HEK293 (cell line): ENCODE measurements around the gene B4GALNT3.
A peak's percentile ranks its signal among the peaks of the same experiment; 100 is the strongest.
"Not testable (repeated sequence)": the region's sequence is repeated elsewhere in the genome, so short reads cannot be mapped to it uniquely, and the experiment has no call there.

Experiments used
- CTCF ChIA-PET: fragments of 350-600 bp; formaldehyde crosslinking; extraction: SDS; loops from one replicate; lab custom pipeline; 2021; ENCODE audit warnings: antibody characterized with exemption; lab: Yijun Ruan, JAX
- POLR2A ChIA-PET: fragments of 300-600 bp; formaldehyde crosslinking; extraction: SDS; loops from one replicate; lab custom pipeline; 2020; ENCODE audit warnings: antibody characterized with exemption, inconsistent platforms; lab: Yijun Ruan, JAX
- H3K27ac ChIP-seq: fragments of 200-500 bp; sonication (Bioruptor generic); 2 replicates; pipeline ENCODE4 v1.5.1; 2014; ENCODE audit warnings: low read depth, low read length, control low read depth, inconsistent platforms; ENCODE audit errors: extremely low read depth
- H3K36me3 ChIP-seq, 2 experiments: fragments of 200-500 bp in 1 of 2; sonication (Bioruptor generic) in 1 of 2; 1 replicate in 1 of 2; 2 replicates in 1 of 2; pipeline ENCODE4 v1.5.1; 2014 to 2017; ENCODE audit warnings: inconsistent platforms in 2 of 2, low read length in 2 of 2; ENCODE audit not compliant: control insufficient read depth in 2 of 2, insufficient read depth in 1 of 2
- H3K4me1 ChIP-seq: fragments of 200-500 bp; sonication (Bioruptor generic); 2 replicates; pipeline ENCODE4 v1.5.1; 2014; ENCODE audit warnings: mild to moderate bottlenecking, low read length, inconsistent platforms; ENCODE audit not compliant: control insufficient read depth, insufficient read depth
- H3K4me3 ChIP-seq: 2 replicates; pipeline ENCODE4 v1.5.1; 2011; ENCODE audit warnings: low read depth, mild to moderate bottlenecking, control low read depth, low read length, moderate library complexity
- H3K9me3 ChIP-seq: fragments of 200-500 bp; sonication (Bioruptor generic); 2 replicates; pipeline ENCODE4 v1.5.1; 2014; ENCODE audit warnings: low read depth, low read length, inconsistent platforms; ENCODE audit not compliant: control insufficient read depth, insufficient read depth
- CTCF ChIP-seq: fragments of 450-650 bp; formaldehyde crosslinking; IDR thresholded peaks from 2 replicates; pipeline ENCODE4 v1.5.1; 2016; ENCODE audit warnings: missing biosample characterization, missing genetic modification characterization
- PRDM1 ChIP-seq: fragments of 450-650 bp; formaldehyde crosslinking; IDR thresholded peaks from 2 replicates; pipeline ENCODE4; 2016; ENCODE audit warnings: missing biosample characterization, missing genetic modification characterization
- ZBTB17 ChIP-seq: fragments of 450-650 bp; formaldehyde crosslinking; IDR thresholded peaks from 2 replicates; pipeline ENCODE4 v1.5.1; 2016; ENCODE audit warnings: missing biosample characterization, missing genetic modification characterization
- ZBTB8A ChIP-seq: fragments of 450-650 bp; formaldehyde crosslinking; IDR thresholded peaks from 2 replicates; pipeline ENCODE4 v1.5.1; 2016; ENCODE audit warnings: missing biosample characterization, missing genetic modification characterization
- ZNF121 ChIP-seq: fragments of 450-650 bp; formaldehyde crosslinking; IDR thresholded peaks from 2 replicates; pipeline ENCODE4 v1.5.1; 2016; ENCODE audit warnings: missing biosample characterization, missing genetic modification characterization
- ZNF148 ChIP-seq: fragments of 450-650 bp; formaldehyde crosslinking; IDR thresholded peaks from 2 replicates; pipeline ENCODE4 v1.5.0; 2017; ENCODE audit warnings: missing biosample characterization, missing genetic modification characterization, borderline replicate concordance
- ZNF362 ChIP-seq: fragments of 450-650 bp; formaldehyde crosslinking; IDR thresholded peaks from 2 replicates; pipeline ENCODE4 v1.5.1; 2016; ENCODE audit warnings: missing biosample characterization, missing genetic modification characterization
- ZNF48 ChIP-seq: fragments of 450-650 bp; formaldehyde crosslinking; IDR thresholded peaks from 2 replicates; pipeline ENCODE4 v1.5.1; 2016; ENCODE audit warnings: missing biosample characterization, missing genetic modification characterization
- ZNF513 ChIP-seq: fragments of 450-650 bp; IDR thresholded peaks from 2 replicates; pipeline ENCODE4 v1.5.1; 2018; ENCODE audit warnings: missing biosample characterization, missing genetic modification characterization
- ZNF639 ChIP-seq: fragments of 450-650 bp; formaldehyde crosslinking; IDR thresholded peaks from 2 replicates; pipeline ENCODE4 v1.5.1; 2016; ENCODE audit warnings: missing biosample characterization, missing genetic modification characterization
- ZNF654 ChIP-seq: fragments of 450-650 bp; formaldehyde crosslinking; IDR thresholded peaks from 2 replicates; pipeline ENCODE4 v1.5.1; 2016; ENCODE audit warnings: low read depth, missing biosample characterization, missing genetic modification characterization
- ZNF660 ChIP-seq: fragments of 450-650 bp; IDR thresholded peaks from 2 replicates; pipeline ENCODE4 v1.5.1; 2018; ENCODE audit warnings: missing biosample characterization, mild to moderate bottlenecking, missing genetic modification characterization
- ZNF777 ChIP-seq: fragments of 450-650 bp; formaldehyde crosslinking; IDR thresholded peaks from 2 replicates; pipeline ENCODE4 v1.5.1; 2017; ENCODE audit warnings: missing biosample characterization, missing genetic modification characterization, borderline replicate concordance
- ZNF837 ChIP-seq: fragments of 450-650 bp; formaldehyde crosslinking; IDR thresholded peaks from 2 replicates; pipeline ENCODE4 v1.5.1; 2016; ENCODE audit warnings: missing biosample characterization, missing genetic modification characterization

Gene B4GALNT3

GRCh38 chr12:435737-436136 is 24.0 kb upstream of the B4GALNT3 start:
- POLR2A ChIA-PET, H3K9me3 ChIP-seq, H3K4me3 ChIP-seq, H3K4me1 ChIP-seq, H3K27ac ChIP-seq: not testable (repeated sequence)
- CTCF ChIA-PET = interaction anchor here (0.6 kb wide), 1 partner anchor 112 kb away, joined by 4 read pairs; no protein-coding TSS in a partner anchor
- H3K36me3 ChIP-seq = peaks cover 55 to 81% of the 10 kb centered on the region in 2 experiments
- peak; percentile 95 for TF ChIP-seq ZNF121 (tag by site-specific recombination)
- TF ChIP-seq, all 188 proteins: peak for 1; not testable (repeated sequence) for 187

- CTCF ChIA-PET = interaction anchor here (0.6 to 7.1 kb wide), 35 partner anchors 9 to 363 kb away, joined by 3 to 119 read pairs (median 4); partner anchors contain the start of gene CCDC77
- H3K27ac ChIP-seq = no peak overlapping the region
- no peaks in the 10 kb centered on the region for H3K4me1 ChIP-seq
- POLR2A ChIA-PET = interaction anchor here (0.7 to 1.0 kb wide), 2 partner anchors 102 to 1141 kb away, joined by 3 to 5 read pairs; no protein-coding TSS in a partner anchor
- H3K4me3 ChIP-seq = no peak overlapping the region
- peaks cover 22 to 42% of the 10 kb centered on the region in 2 experiments for H3K36me3 ChIP-seq
- TF ChIP-seq CTCF (tag by site-specific recombination) (peak; percentile 65), ZBTB17 (tag by site-specific recombination) (peak; percentile 88), ZNF777 (no peak), ZNF148 (tag by site-specific recombination) (no peak), ZNF639 (tag by site-specific recombination) (no peak), ZNF837 (tag by site-specific recombination) (no peak), ZBTB8A (tag by site-specific recombination) (0 out of 2 replicates have a peak, but pooled peaks have one; percentile 26), ZNF660 (tag by site-specific recombination) (peak; percentile 84), ZNF513 (peak; percentile 34; the same call in 1 of the 2 replicates), ZNF654 (tag by site-specific recombination) (peak; percentile 67), ZNF362 (tag by site-specific recombination) (no peak), PRDM1 (peak; percentile 64), ZNF48 (tag by site-specific recombination) (no peak)
- no peaks in the 10 kb centered on the region for H3K9me3 ChIP-seq
Measured at GRCh38 chr12:442235-442884, 17.4 kb upstream of the B4GALNT3 start.
